ENCODE measurements around the gene CREBBP.

DNA sequence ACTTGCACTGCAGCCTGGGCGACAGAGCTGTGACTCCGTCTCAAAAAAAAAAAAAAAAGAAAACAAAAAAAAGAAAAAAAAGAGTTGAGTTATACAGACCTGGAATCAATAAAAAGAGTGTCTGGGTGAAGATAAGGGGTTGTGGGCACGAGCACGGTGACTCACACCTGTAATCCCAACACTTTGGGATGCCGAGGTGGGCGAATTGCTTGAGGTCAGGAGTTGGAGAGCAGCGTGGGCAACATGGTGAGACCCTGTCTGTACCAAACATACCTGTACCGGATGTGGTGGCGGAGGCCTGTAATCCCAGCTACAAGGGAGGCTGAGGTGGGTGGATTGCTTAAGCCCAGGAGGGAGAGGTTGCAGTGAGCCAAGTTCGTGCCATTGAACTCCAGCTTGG lies 161.9 kb downstream of the CREBBP start:
- TF ChIP-seq CTCF (IDR thresholded peaks at IDR 0.05) (no peak), POLR2A (IDR thresholded peaks at IDR 0.05) (no peak)
